PC-9 (cell line): Measurements from ENCODE around the gene MYO1C. TPM values are rescaled to one million over a fixed set of nuclear protein-coding genes. Genes with fewer than 3 reads are reported as not detected.

Experiments
- BruUV-seq: library from RNA; stranded (reverse); fragments of 400-500 nt; replicated peaks from 2 replicates; lab custom pipeline; 2021; lab: Mats Ljungman, UMichigan
- CTCF ChIA-PET: fragments of 300-600 bp; sonication (Branson Sonifier 250); formaldehyde crosslinking; loops from one replicate; lab custom pipeline; 2022; ENCODE audit warnings: antibody characterized with exemption; lab: Charles Lee
- POLR2A ChIA-PET: fragments of 300-600 bp; sonication (Branson Sonifier 250); formaldehyde crosslinking; loops from one replicate; lab custom pipeline; 2022; ENCODE audit warnings: antibody characterized with exemption; ENCODE audit not compliant: unreplicated experiment; lab: Charles Lee
- DNase-seq, 2 experiments: peaks; one replicate each; pipeline versions ENCODE4 v3.0.0 to v3.0.0-alpha.2; 2015 to 2022; ENCODE audit warnings: mixed read lengths in 1 of 2
- H2AFZ ChIP-seq: fragments of 200-600 bp; sonication (generic); 2 replicates; pipeline ENCODE4 v1.8.1; 2017; ENCODE audit warnings: antibody characterized with exemption
- H3F3A ChIP-seq: fragments of 200-600 bp; sonication (generic); 2 replicates; pipeline ENCODE4 v1.8.1; 2017; ENCODE audit warnings: antibody characterized with exemption, mild to moderate bottlenecking, low read depth; ENCODE audit not compliant: insufficient read depth
- H3K27ac ChIP-seq: fragments of 200-600 bp; sonication (generic); 2 replicates; pipeline ENCODE4 v1.6.1; 2016; ENCODE audit warnings: mixed run types
- H3K27me3 ChIP-seq: fragments of 200-600 bp; sonication (generic); 2 replicates; pipeline ENCODE4 v1.6.1; 2016; ENCODE audit warnings: low read depth, mixed run types; ENCODE audit not compliant: insufficient read depth
- H3K36me3 ChIP-seq: fragments of 200-600 bp; sonication (generic); 2 replicates; pipeline ENCODE4 v1.6.1; 2016; ENCODE audit warnings: low read depth, mixed run types
- H3K4me1 ChIP-seq: fragments of 200-600 bp; sonication (generic); replicated peaks from 2 replicates; pipeline ENCODE4 v1.6.1; 2016; ENCODE audit warnings: mixed run types; ENCODE audit not compliant: insufficient read depth
- H3K4me2 ChIP-seq: fragments of 200-600 bp; sonication (generic); 2 replicates; pipeline ENCODE4 v1.6.1; 2017; ENCODE audit warnings: mixed run types
- H3K4me3 ChIP-seq: fragments of 200-600 bp; sonication (generic); 2 replicates; pipeline ENCODE4 v1.6.1; 2016; ENCODE audit warnings: mixed run types
- H3K79me2 ChIP-seq: fragments of 200-600 bp; sonication (generic); 2 replicates; pipeline ENCODE4 v1.6.1; 2017; ENCODE audit warnings: low read depth, mixed run types
- H3K9me2 ChIP-seq: fragments of 200-600 bp; sonication (generic); 2 replicates; pipeline ENCODE4 v1.8.1; 2017; ENCODE audit warnings: mild to moderate bottlenecking; ENCODE audit not compliant: insufficient read depth
- H3K9me3 ChIP-seq: fragments of 200-600 bp; sonication (generic); 2 replicates; pipeline ENCODE4 v1.8.1; 2016; ENCODE audit warnings: low read depth; ENCODE audit not compliant: insufficient read depth
- H4K20me1 ChIP-seq: fragments of 200-600 bp; sonication (generic); 2 replicates; pipeline ENCODE4 v1.8.1; 2017; ENCODE audit not compliant: insufficient read depth
- CTCF ChIP-seq: fragments of 200-600 bp; sonication (generic); conservative IDR thresholded peaks from 2 replicates; pipeline ENCODE4 v1.6.1; 2017; ENCODE audit warnings: mixed run types, antibody characterized with exemption, mild to moderate bottlenecking, moderate library complexity
- EZH2 ChIP-seq: fragments of 200-600 bp; sonication (generic); IDR thresholded peaks from 2 replicates; pipeline ENCODE4 v1.8.0; 2017; ENCODE audit warnings: antibody characterized with exemption, low read depth
- intact Hi-C: fragments of 100-400 bp; cut with micrococcal nuclease; formaldehyde crosslinking; loops from one replicate; pipeline ENCODE4 v1.10.0; 2022; ENCODE audit not compliant: unreplicated experiment
- total RNA-seq: library from RNA; stranded (reverse); gene quantifications from 2 replicates; pipeline ENCODE4 v1.2.3, GENCODE V29; 2021

Gene MYO1C
- total RNA-seq, 1 experiment from 2014 or later = 237 TPM

DNA sequence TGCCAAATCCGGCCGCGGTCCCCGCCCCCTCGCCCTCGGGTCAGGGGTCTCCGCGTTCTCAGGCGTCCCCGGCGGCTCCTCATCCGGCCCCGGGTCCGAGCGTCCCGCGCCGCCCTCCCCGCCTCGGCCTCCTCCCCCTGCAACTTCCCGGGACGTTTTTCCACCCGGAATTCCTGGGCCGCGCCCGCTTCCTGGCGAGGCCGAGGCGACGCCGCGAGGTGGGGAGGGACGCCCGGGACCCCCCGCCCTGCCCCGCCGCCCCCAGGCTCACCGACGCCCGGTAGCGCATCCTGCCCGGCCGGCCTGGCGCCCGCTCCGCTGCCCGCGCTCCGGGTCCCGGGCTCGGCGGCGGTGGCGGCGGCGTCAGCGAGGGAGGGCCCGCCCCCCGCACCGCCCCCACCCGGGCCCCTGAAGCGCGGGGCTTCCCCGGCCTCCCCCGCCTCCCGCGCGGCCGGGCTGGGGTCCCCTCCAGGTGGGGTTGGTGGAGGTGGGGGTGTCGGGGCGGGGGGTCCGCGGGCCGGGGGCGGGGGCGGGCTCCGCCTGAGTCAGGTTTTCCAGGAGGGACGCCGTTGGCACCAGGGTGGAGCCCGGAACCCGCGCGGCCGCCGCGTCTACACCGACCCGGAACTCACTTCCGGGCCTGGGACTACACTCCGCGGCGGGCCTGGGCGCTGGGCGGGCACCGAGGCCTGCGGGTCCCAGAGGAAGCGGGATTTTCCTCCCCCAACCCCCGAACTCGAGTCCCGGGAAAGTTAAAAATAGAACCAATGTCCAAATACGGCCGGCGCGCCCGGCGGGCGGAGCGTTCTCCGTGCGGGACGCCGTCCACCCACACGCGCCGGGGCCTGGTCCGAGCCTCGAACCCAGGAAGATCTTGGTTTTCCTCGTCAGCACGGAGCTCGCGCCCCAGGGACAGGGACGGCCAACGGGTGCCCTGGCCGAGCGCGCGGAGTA is 6.8 kb downstream of the MYO1C start:
- H4K20me1 ChIP-seq = no peaks in the 10 kb centered on the region; the same call in 1 of the 2 replicates
- peaks cover 45% of the 10 kb centered on the region; the same call in 1 of the 2 replicates for H3F3A ChIP-seq
- ChIA-PET POLR2A (interaction anchor here (0.6 kb wide), 1 partner anchor 228 kb away, joined by 5 read pairs; no protein-coding TSS in a partner anchor), CTCF (interaction anchor here (0.6 to 0.9 kb wide), 2 partner anchors 30 to 47 kb away, joined by 3 to 5 read pairs; no protein-coding TSS in a partner anchor)
- peaks cover 20% of the 10 kb centered on the region for H3K79me2 ChIP-seq
- TF ChIP-seq EZH2 = no peak
- TF ChIP-seq CTCF = no peak
- peaks cover 54% of the 10 kb centered on the region for H3K4me1 ChIP-seq
- DNase-seq = peak in 1 of 2 experiments; percentile 64
- H3K9me3 ChIP-seq = no peaks in the 10 kb centered on the region
- no peaks in the 10 kb centered on the region for H3K27me3 ChIP-seq
- H3K27ac ChIP-seq = peak overlapping the region; percentile 35
- intact Hi-C loops = loop anchor here (5.0 kb wide), 2 partner anchors 162 to 232 kb away; partner anchors contain the start of genes RILP and SCARF1
- H3K4me2 ChIP-seq = peak overlapping the region; percentile 92
- no peaks in the 10 kb centered on the region; the same call in 1 of the 2 replicates for H3K36me3 ChIP-seq
- peak overlapping the region; percentile 89 for H2AFZ ChIP-seq
- peak overlapping the region; percentile 75 for H3K4me3 ChIP-seq
- BruUV-seq = TSS peak; percentile 25
- no peaks in the 10 kb centered on the region for H3K9me2 ChIP-seq

DNA sequence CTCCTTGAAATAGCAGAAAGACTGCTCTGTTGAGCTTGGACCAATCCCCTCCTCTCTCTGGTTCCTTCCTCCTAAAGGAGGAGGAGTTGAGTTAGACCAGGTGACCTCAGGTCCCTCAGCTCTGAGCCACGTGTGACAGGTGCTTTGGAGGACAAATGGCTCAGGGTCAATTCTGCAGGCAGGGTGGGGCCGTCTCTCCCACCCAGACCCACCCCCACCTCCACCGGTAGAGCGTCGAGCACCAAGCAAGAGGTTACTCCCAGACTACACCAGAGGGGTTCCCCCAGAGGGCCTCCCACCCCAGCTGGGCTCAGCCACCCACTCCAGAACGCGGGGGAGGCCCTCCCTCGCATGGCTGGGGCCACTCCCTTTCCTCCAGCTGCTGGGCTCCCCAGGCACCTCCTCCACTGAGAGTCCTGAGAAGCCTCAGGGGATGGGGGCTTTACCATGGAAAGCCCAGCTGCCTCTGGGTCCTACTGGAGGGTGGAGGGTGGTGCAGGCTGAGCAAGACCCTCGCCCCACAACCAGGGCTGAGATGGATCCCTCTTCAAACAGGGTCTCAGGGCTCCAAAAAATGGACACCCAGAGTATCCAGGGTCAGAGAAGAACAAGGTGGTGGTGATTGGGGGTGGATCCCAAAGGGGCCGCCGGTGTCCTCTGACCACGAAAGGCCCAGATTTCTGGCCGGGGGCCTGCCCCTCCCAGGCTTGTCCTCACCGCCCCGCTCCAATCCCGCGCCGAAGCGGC is 7.6 kb downstream of the MYO1C start:
- Histone ChIP-seq H2AFZ (peak overlapping the region; percentile 83), H3F3A (peaks cover 39% of the 10 kb centered on the region; the same call in 1 of the 2 replicates), H3K9me3 (no peaks in the 10 kb centered on the region), H3K4me3 (peak overlapping the region; percentile 55), H3K27ac (peak overlapping the region; percentile 6; the same call in 1 of the 2 replicates), H3K36me3 (no peaks in the 10 kb centered on the region; the same call in 1 of the 2 replicates), H3K79me2 (peaks cover 13% of the 10 kb centered on the region), H3K9me2 (no peaks in the 10 kb centered on the region), H3K27me3 (no peaks in the 10 kb centered on the region), H3K4me1 (peaks cover 45% of the 10 kb centered on the region), H3K4me2 (peak overlapping the region; percentile 85), H4K20me1 (no peaks in the 10 kb centered on the region; the same call in 1 of the 2 replicates)
- DNase-seq = peak; percentile 73 to 77
- POLR2A ChIA-PET = interaction anchor here (0.6 to 0.7 kb wide), 4 partner anchors 24 to 811 kb away, joined by 3 to 7 read pairs (median 4); partner anchors contain the start of gene INPP5K
- no TSS peak for BruUV-seq
- intact Hi-C loops = loop anchor here (5.0 kb wide), 2 partner anchors 162 to 232 kb away; partner anchors contain the start of genes RILP and SCARF1
- TF ChIP-seq EZH2 (no peak), CTCF (no peak)
- CTCF ChIA-PET = interaction anchor here (0.9 kb wide), 1 partner anchor 30 kb away, joined by 3 read pairs; no protein-coding TSS in a partner anchor
